Measurements from ENCODE around the gene PDCD4. TPM values are rescaled to one million over a fixed set of nuclear protein-coding genes. Genes with fewer than 3 reads are reported as not detected.
"Not testable (repeated sequence)": the region's sequence is repeated elsewhere in the genome, so short reads cannot be mapped to it uniquely, and the experiment has no call there.

Gene PDCD4
- total RNA-seq, 2 donors from 2014 or later: 36.7 to 48.6 TPM

DNA sequence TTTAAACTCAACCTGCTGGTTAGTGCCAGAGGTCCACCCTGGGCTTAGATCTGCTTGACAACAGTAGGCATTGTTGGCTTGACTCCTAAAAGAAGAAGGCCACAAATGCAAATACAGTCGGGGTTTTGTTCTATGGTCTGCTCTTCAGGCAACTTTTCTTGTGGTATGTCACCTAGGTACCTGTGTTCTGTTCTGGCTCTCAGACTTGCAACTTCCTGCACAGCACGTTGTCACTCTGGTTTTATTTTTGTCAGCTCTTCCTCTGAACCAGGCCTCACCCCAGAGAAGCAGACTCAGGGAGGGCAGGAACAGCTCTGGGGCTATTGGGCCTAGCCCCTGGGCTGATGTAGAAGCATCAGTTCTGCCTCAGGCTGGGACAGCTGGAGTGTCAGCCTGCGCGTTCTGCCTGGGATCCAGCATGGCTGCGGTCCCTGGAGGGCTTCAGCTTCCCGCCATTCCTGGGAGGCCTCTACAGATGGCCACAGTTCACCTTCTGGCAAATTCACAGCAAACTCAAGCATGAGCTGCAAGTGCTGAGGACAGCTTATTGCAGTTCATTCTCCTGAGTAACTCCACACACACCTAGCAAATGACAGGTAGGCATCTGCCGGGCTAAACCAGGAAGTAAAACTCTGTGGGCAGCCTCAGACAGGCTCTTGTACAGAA, 11.0 kb upstream of the PDCD4 start:
- H3K4me1 Mint-ChIP-seq (ENCODE audit: low read depth in 2 of 2): peaks cover 61 to 68% of the 10 kb centered on the region in 2 donors
- peak overlapping the region; percentile 61 for H3K4me3 Mint-ChIP-seq
- DNase-seq (ENCODE audit: low spot score): no peak
- peak; percentile 64 to 77 for ATAC-seq
- H3K9me3 Mint-ChIP-seq: no peaks in the 10 kb centered on the region
- peak overlapping the region; percentile 93 to 97 for H3K27ac Mint-ChIP-seq
- no peaks in the 10 kb centered on the region for H3K27me3 Mint-ChIP-seq
- no peaks in the 10 kb centered on the region for H3K36me3 Mint-ChIP-seq

DNA sequence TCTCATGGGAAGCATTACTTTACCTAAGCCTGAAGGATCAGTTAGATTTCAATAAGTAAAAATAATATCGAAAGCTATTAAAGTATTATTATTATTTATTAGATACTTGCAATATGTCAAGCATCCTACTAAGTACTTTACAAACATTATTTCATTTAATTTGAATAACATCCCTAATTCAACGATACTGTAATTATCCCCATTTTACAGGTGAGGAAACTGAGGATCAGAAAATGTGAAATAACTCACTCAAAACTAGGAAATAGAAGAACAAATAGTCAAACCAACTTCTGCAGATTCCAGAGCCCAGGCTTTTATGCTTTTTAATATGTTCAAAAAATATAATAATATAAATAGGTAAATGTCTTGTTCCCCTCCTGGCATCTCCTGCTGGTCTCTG, 10.3 kb upstream of the PDCD4 start:
- H3K4me3 Mint-ChIP-seq: no peak overlapping the region
- ATAC-seq (no peak), DNase-seq (ENCODE audit: low spot score) (no peak)
- H3K27ac Mint-ChIP-seq: peak overlapping the region; percentile 93 to 97
- no peaks in the 10 kb centered on the region for H3K27me3 Mint-ChIP-seq
- H3K36me3 Mint-ChIP-seq: no peaks in the 10 kb centered on the region
- peaks cover 69 to 75% of the 10 kb centered on the region in 2 donors for H3K4me1 Mint-ChIP-seq (ENCODE audit: low read depth in 2 of 2)
- H3K9me3 Mint-ChIP-seq: no peaks in the 10 kb centered on the region

DNA sequence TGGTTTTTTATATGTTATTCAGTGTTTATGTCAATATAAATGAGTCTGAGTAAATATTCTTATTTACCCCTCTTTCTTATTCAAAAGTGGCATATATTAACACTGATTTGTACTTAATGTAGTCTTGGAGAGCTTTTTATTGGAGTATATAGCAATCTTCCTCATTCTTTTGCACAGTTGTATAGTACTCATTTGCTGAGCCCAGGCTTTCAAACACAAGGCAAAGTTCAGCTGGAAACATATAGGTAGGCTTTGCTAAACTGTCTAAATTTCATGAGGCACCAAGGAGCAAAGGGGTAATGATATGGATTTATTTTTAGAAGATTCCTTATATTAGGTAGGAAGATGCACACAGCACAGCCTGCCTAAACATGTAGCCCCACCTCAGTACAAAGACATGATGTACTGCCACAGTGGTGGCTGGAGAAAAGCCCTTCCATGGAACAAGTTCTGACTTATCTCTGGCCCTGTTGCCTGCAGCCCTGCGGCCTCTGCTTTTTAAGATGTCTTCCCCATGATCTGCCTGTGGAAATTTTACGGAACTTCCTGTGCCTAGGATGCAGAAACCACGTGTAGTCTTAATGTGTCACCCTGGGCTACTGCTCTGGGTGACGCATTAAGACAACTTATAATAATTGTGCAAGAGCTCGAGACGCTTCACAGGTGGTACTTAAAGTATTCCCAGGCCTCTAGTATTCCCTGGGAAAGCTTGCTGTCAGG, 9.6 kb upstream of the PDCD4 start:
- Mint-ChIP-seq H3K27ac (peak overlapping the region; percentile 93 to 97), H3K9me3 (no peaks in the 10 kb centered on the region)

GRCh38 chr10:110862961-110863360, 8.8 kb upstream of the PDCD4 start:
- no peak for ATAC-seq
- Mint-ChIP-seq H3K4me3 (no peak overlapping the region), H3K36me3 (no peaks in the 10 kb centered on the region), H3K9me3 (no peaks in the 10 kb centered on the region), H3K4me1 (ENCODE audit: low read depth in 2 of 2) (peaks cover 69 to 81% of the 10 kb centered on the region in 2 donors), H3K27me3 (no peaks in the 10 kb centered on the region), H3K27ac (peak overlapping the region; percentile 93 to 97)
- no peak for DNase-seq (ENCODE audit: low spot score)

More for the DNA sequence above, 9.6 kb upstream of the PDCD4 start:
- H3K36me3 Mint-ChIP-seq: no peaks in the 10 kb centered on the region
- H3K4me1 Mint-ChIP-seq (ENCODE audit: low read depth in 2 of 2): peaks cover 70 to 81% of the 10 kb centered on the region in 2 donors
- DNase-seq (ENCODE audit: low spot score): no peak
- peak overlapping the region; percentile 32 for H3K4me3 Mint-ChIP-seq
- no peaks in the 10 kb centered on the region for H3K27me3 Mint-ChIP-seq
- no peak for ATAC-seq

GRCh38 chr10:110863361-110863760, 8.4 kb upstream of the PDCD4 start:
- Mint-ChIP-seq H3K27me3 (no peaks in the 10 kb centered on the region), H3K4me3 (peak overlapping the region; percentile 41), H3K4me1 (ENCODE audit: low read depth in 2 of 2) (peaks cover 67 to 80% of the 10 kb centered on the region in 2 donors)

DNA sequence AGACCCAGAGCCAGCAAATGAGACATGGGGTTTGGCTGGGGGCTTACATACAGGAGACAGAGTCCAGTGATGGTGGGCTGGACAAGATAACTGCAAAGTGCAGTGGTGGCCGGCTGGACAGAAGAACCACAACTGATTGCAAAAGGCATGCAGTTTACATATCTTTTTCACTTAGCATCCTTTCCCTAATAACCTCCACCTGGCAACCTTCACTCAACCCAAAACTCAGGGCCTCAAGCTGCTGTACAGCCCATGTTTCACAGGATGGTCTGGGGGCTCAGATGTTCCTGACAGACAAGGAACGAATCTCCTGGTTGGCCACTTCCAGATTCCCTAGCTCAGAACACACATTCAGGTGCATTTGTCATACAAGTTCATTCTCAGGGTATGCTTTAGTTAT, 7.8 kb upstream of the PDCD4 start:
- peak overlapping the region; percentile 84 for H3K4me3 Mint-ChIP-seq
- no peaks in the 10 kb centered on the region for H3K27me3 Mint-ChIP-seq
- no peak for DNase-seq (ENCODE audit: low spot score)
- no peak for ATAC-seq
- no peaks in the 10 kb centered on the region for H3K9me3 Mint-ChIP-seq
- peaks cover under 1% of the 10 kb centered on the region for H3K36me3 Mint-ChIP-seq
- peak overlapping the region; percentile 93 to 97 for H3K27ac Mint-ChIP-seq
- H3K4me1 Mint-ChIP-seq (ENCODE audit: low read depth in 2 of 2): peaks cover 69 to 83% of the 10 kb centered on the region in 2 donors

More at GRCh38 chr10:110863361-110863760, 8.4 kb upstream of the PDCD4 start:
- no peaks in the 10 kb centered on the region for H3K9me3 Mint-ChIP-seq
- no peaks in the 10 kb centered on the region for H3K36me3 Mint-ChIP-seq
- ATAC-seq (no peak), DNase-seq (ENCODE audit: low spot score) (no peak)
- H3K27ac Mint-ChIP-seq: peak overlapping the region; percentile 93 to 97

DNA sequence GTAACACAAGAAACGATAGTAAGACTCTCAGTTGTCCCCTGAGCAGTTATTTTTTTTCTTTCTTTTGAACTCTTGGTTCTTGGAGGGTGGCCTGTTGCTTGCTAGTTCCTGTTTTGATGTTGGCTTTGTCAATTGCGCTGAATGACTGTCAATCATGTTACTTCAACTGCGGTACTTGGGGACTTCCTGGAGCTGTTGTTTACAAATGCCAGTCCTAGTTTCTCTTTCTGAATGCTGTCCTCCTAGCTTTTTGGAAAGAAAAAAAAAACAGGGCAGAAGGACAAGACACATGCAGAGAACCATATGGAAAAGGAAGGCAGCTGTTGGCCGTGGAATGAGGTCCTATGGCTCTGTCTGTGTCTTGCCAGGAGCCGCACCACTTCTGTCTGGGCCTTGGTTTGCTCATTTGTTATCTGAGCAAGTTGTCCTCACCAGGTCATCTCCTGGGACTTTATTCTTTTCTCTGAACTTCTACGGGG, 7.0 kb upstream of the PDCD4 start:
- DNase-seq (ENCODE audit: low spot score) (no peak), ATAC-seq (peak; percentile 87 to 91)
- H3K4me3 Mint-ChIP-seq: peak overlapping the region; percentile 84
- no peaks in the 10 kb centered on the region for H3K27me3 Mint-ChIP-seq
- H3K4me1 Mint-ChIP-seq (ENCODE audit: low read depth in 2 of 2): peaks cover 73 to 85% of the 10 kb centered on the region in 2 donors
- peaks cover 4% of the 10 kb centered on the region for H3K36me3 Mint-ChIP-seq
- peaks cover 3% of the 10 kb centered on the region for H3K9me3 Mint-ChIP-seq
- peak overlapping the region; percentile 93 to 97 for H3K27ac Mint-ChIP-seq

DNA sequence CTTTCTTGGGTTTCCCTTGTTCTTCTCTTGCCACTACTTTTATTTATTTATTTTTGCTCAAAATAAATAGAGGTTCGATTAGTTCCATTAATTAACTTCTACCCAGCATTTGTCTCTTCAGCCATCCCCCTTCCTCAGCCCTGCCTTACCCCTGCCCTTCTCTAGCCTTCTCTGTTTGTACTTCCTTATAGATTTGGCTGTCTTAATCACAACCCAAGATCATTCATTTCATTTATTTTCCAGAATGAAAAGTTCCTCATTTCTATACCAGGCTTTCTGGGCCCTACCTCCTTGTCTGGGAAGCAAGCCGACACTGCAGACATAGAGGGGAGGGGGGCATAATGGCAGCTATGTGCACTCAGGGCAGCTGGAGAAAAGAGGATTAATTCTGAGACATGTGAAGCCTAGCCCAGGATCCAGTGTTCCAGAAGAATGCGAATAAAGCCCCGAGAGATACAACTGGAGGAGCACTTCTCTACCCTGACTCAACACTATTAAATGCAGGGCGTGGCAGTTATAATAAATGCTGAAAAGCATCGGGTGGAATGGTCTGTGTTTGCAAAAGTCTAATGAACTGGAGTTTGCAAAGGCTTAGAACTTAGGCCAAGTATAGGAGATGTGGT, 6.4 kb upstream of the PDCD4 start:
- Mint-ChIP-seq H3K27ac (peak overlapping the region; percentile 93 to 97), H3K4me3 (peak overlapping the region; percentile 84), H3K4me1 (ENCODE audit: low read depth in 2 of 2) (peaks cover 73 to 85% of the 10 kb centered on the region in 2 donors), H3K27me3 (no peaks in the 10 kb centered on the region), H3K9me3 (peaks cover 3% of the 10 kb centered on the region), H3K36me3 (peaks cover 4% of the 10 kb centered on the region)
- no peak for DNase-seq (ENCODE audit: low spot score)
- ATAC-seq: no peak

- ATAC-seq (no peak), DNase-seq (ENCODE audit: low spot score) (no peak)
- peaks cover 73 to 85% of the 10 kb centered on the region in 2 donors for H3K4me1 Mint-ChIP-seq (ENCODE audit: low read depth in 2 of 2)
- peaks cover 4% of the 10 kb centered on the region for H3K36me3 Mint-ChIP-seq
- H3K27ac Mint-ChIP-seq: peak overlapping the region; percentile 93 to 97
- H3K9me3 Mint-ChIP-seq: peaks cover 3% of the 10 kb centered on the region
- no peaks in the 10 kb centered on the region for H3K27me3 Mint-ChIP-seq
- H3K4me3 Mint-ChIP-seq: peak overlapping the region; percentile 84
Observed at GRCh38 chr10:110865809-110866482, 5.8 kb upstream of the PDCD4 start.

DNA sequence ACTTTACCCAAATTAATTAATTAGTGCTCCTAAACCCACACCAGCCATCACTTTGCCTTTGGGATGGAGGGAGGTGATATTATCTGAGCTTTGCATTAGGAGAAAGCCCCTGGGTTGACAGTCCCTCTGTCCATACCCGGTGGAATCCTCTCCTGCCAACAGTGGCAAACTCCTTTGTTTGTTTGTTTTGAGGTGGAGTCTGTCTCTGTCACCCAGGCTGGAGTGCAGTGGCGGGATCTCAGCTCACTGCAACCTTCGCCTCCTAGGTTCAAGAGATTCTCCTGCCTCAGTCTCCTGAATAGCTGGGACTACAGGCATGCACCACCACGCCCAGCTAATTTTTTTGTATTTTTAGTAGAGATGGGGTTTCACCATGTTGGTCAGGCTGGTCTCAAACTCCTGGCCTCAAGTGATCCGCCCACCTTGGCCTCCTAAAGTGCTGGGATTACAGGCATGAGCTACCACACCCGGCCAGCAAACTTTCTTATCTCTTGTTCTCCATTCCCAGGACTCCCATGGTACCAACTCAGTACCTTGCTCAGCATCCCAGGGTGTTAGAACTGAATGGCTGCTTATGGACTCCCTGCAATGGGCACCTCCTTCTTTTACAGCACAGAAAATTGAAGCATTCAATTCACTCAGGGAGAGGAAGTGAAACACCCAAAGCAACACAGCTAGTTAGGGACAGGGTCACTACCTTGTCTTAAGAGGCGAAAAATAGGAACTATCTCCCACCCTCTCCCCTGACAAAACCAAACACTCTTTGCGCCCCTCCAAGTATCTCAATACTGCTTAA, 4.5 kb upstream of the PDCD4 start:
- H3K4me3 Mint-ChIP-seq: peak overlapping the region; percentile 95
- not testable (repeated sequence) for H3K27me3 Mint-ChIP-seq; H3K9me3 Mint-ChIP-seq; DNase-seq (ENCODE audit: low spot score); H3K36me3 Mint-ChIP-seq; ATAC-seq
- H3K27ac Mint-ChIP-seq: peak overlapping the region; percentile 93 to 97
- H3K4me1 Mint-ChIP-seq (ENCODE audit: low read depth in 2 of 2): peaks cover 77 to 89% of the 10 kb centered on the region in 2 donors

DNA sequence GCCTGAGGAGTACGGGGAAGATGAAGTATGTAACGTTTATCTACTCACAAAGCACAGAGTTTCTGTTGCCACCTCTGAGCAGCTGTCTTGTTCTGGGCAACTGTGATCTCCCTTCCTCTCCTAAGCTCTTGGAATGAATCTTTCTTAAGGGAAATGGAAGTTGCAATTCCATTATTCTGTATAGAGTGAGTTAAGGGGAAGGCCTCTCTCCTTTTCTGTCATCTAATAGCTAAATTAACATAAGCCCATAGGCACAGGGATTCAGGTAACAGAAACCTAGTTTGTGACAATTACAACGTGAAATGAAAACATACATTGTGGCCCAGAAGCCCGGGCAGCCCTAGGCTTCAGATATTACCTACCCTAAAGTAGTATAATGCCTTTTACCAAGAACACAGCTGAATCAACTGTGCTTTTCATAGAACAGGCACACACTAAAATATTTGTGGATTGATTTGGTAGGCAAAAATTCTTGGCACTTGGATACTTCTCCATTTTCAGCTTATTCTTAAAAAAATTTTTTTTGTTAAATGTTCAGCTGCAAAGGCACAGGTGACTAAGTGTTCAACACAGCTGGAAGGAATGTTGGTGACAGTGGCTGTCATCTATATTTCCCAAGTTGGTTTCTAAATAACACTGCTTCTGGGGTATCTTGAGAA, 3.8 kb upstream of the PDCD4 start:
- Mint-ChIP-seq H3K36me3 (peaks cover 4% of the 10 kb centered on the region), H3K9me3 (peaks cover 3% of the 10 kb centered on the region), H3K4me3 (peak overlapping the region; percentile 95), H3K4me1 (ENCODE audit: low read depth in 2 of 2) (peaks cover 72 to 82% of the 10 kb centered on the region in 2 donors), H3K27me3 (no peaks in the 10 kb centered on the region), H3K27ac (peak overlapping the region; percentile 93 to 97)
- DNase-seq (ENCODE audit: low spot score) (no peak), ATAC-seq (no peak)

DNA sequence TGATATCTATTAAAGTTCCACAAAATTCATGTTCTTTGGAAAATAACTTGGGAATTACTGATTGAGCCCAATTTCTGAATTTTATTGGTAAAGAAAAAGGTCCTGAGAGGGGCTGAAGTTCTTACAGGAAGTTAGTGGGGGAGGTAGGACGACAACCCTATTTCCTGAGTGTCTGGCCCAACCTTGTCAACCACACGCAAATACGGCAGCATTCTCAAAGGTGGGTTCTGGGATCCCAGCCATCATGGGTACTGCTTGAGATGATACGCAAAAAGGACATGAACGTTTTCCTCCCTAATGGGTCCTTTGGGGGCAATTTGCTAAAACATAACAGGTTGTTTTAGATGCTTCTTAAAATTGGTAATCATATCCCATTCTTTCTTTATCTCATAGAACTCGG, 2.7 kb upstream of the PDCD4 start:
- no peak for ATAC-seq
- peaks cover 3% of the 10 kb centered on the region for H3K9me3 Mint-ChIP-seq
- peaks cover 67 to 79% of the 10 kb centered on the region in 2 donors for H3K4me1 Mint-ChIP-seq (ENCODE audit: low read depth in 2 of 2)
- H3K27ac Mint-ChIP-seq: peak overlapping the region; percentile 93 to 97
- H3K36me3 Mint-ChIP-seq: peaks cover 4% of the 10 kb centered on the region
- DNase-seq (ENCODE audit: low spot score): no peak
- H3K4me3 Mint-ChIP-seq: peak overlapping the region; percentile 95
- H3K27me3 Mint-ChIP-seq: no peaks in the 10 kb centered on the region
